SK-N-SH (cell line): ENCODE results near the gene RGS10. TPM values are rescaled to one million over a fixed set of nuclear protein-coding genes. Genes with fewer than 3 reads are reported as not detected.

Source experiments
- CTCF ChIA-PET: fragments of 300-600, 350-600 bp; formaldehyde crosslinking; extraction: SDS; loops from one replicate; lab custom pipeline; 2021; lab: Yijun Ruan, JAX
- POLR2A ChIA-PET: fragments of 350-600 bp; sonication (Branson Sonifier 250); formaldehyde crosslinking; extraction: SDS; loops from one replicate; lab custom pipeline; 2020; ENCODE audit warnings: antibody characterized with exemption, inconsistent platforms; lab: Yijun Ruan, JAX
- DNase-seq: peaks from one replicate; pipeline ENCODE4 v3.0.0; 2012
- H2AFZ ChIP-seq: fragments of 200-600 bp; sonication (generic); 2 replicates; pipeline ENCODE4 v1.8.1; 2016; ENCODE audit warnings: antibody characterized with exemption, mild to moderate bottlenecking, low read depth
- H3F3A ChIP-seq: fragments of 200-600 bp; sonication (generic); replicated peaks from 2 replicates; pipeline ENCODE3; 2016; ENCODE audit warnings: antibody characterized with exemption, mild to moderate bottlenecking; ENCODE audit not compliant: insufficient read depth
- H3K27ac ChIP-seq, 2 experiments: fragments of 200-500 bp in 1 of 2; fragments of 200-600 bp in 1 of 2; sonication (Bioruptor generic) in 1 of 2; sonication (generic), shearing (Covaris generic) in 1 of 2; 2 replicates each; pipeline versions ENCODE4 v1.5.1 to v1.6.1; 2014 to 2016; ENCODE audit warnings: low read depth in 2 of 2, inconsistent platforms in 1 of 2, low read length in 1 of 2, mild to moderate bottlenecking in 1 of 2, mixed read lengths in 1 of 2
- H3K27me3 ChIP-seq: fragments of 200-600 bp; sonication (generic), shearing (Covaris generic); 2 replicates; pipeline ENCODE4 v1.6.1; 2016; ENCODE audit warnings: mixed run types; ENCODE audit not compliant: insufficient read depth
- H3K36me3 ChIP-seq, 2 experiments: fragments of 200-500 bp in 1 of 2; fragments of 200-600 bp in 1 of 2; sonication (Bioruptor generic) in 1 of 2; sonication (generic) in 1 of 2; replicated peaks in 1 of 2; 2 replicates each; pipeline versions ENCODE3 to v1.5.1; 2014 to 2016; ENCODE audit warnings: low read length in 1 of 2, mild to moderate bottlenecking in 1 of 2; ENCODE audit not compliant: insufficient read depth in 2 of 2, control insufficient read depth in 1 of 2
- H3K4me1 ChIP-seq, 2 experiments: fragments of 200-500 bp in 1 of 2; fragments of 200-600 bp in 1 of 2; sonication (Bioruptor generic) in 1 of 2; sonication (generic), shearing (Covaris generic) in 1 of 2; 2 replicates each; pipeline versions ENCODE4 v1.5.1 to v1.6.1; 2014 to 2016; ENCODE audit warnings: low read depth in 1 of 2, low read length in 1 of 2, mixed run types in 1 of 2; ENCODE audit not compliant: insufficient read depth in 2 of 2, control insufficient read depth in 1 of 2
- H3K4me2 ChIP-seq: fragments of 200-600 bp; sonication (generic), shearing (Covaris generic); 2 replicates; pipeline ENCODE4 v1.6.1; 2017; ENCODE audit warnings: mixed run types
- H3K4me3 ChIP-seq, 2 experiments: fragments of 200-500 bp in 1 of 2; fragments of 200-600 bp in 1 of 2; sonication (Bioruptor generic) in 1 of 2; sonication (generic), shearing (Covaris generic) in 1 of 2; 2 replicates each; pipeline versions ENCODE4 v1.5.1 to v1.8.1; 2014 to 2016; ENCODE audit warnings: low read depth in 2 of 2, inconsistent platforms in 1 of 2, low read length in 1 of 2, mild to moderate bottlenecking in 1 of 2, mixed read lengths in 1 of 2, moderate library complexity in 1 of 2
- H3K79me2 ChIP-seq: fragments of 200-600 bp; sonication (generic); 2 replicates; pipeline ENCODE4 v1.8.1; 2017; ENCODE audit warnings: mild to moderate bottlenecking; ENCODE audit not compliant: insufficient read depth
- H3K9ac ChIP-seq: fragments of 200-600 bp; sonication (generic); 2 replicates; pipeline ENCODE4 v1.6.1; 2017; ENCODE audit warnings: mixed run types
- H3K9me2 ChIP-seq: fragments of 200-600 bp; sonication (generic); 2 replicates; pipeline ENCODE4 v1.6.1; 2017; ENCODE audit warnings: mixed run types
- H3K9me3 ChIP-seq: fragments of 200-600 bp; sonication (generic); 2 replicates; pipeline ENCODE4 v1.6.1; 2017; ENCODE audit warnings: mixed run types, mild to moderate bottlenecking, moderate library complexity
- H4K20me1 ChIP-seq: fragments of 200-600 bp; sonication (generic); 2 replicates; pipeline ENCODE4 v1.6.1; 2017; ENCODE audit warnings: mild to moderate bottlenecking, mixed run types; ENCODE audit not compliant: insufficient read depth
- CHD2 ChIP-seq: fragments of 150-350 bp; IDR thresholded peaks from 2 replicates; pipeline ENCODE4 v1.6.1; 2018; ENCODE audit warnings: low read length; ENCODE audit not compliant: partially characterized antibody
- CTCF ChIP-seq: fragments of 200-600 bp; sonication (generic); IDR thresholded peaks from 2 replicates; pipeline ENCODE4 v1.6.1; 2017; ENCODE audit warnings: antibody characterized with exemption, mild to moderate bottlenecking, moderate library complexity
- MAX ChIP-seq: IDR thresholded peaks from 2 replicates; pipeline ENCODE4 v1.4.0; 2012; ENCODE audit warnings: low read depth
- NRF1 ChIP-seq: IDR thresholded peaks from 2 replicates; pipeline ENCODE4 v1.6.1; 2012; ENCODE audit warnings: low read depth, mild to moderate bottlenecking, low read length
- SMC3 ChIP-seq: IDR thresholded peaks from 2 replicates; pipeline ENCODE4 v1.6.1; 2012; ENCODE audit warnings: low read depth, low read length, improper control_type of control experiment
- USF2 ChIP-seq: fragments of 150-350 bp; IDR thresholded peaks from 2 replicates; pipeline ENCODE4 v1.6.1; 2017; ENCODE audit warnings: antibody characterized with exemption, low read length, low read depth, borderline replicate concordance
- ZBTB33 ChIP-seq: IDR thresholded peaks from 2 replicates; pipeline ENCODE4 v1.4.0; 2012; ENCODE audit warnings: low read depth, borderline replicate concordance
- WGBS: methylation state at CpG from one replicate; pipeline ENCODE4 v1.1.6; 2017; ENCODE audit warnings: low lambda C conversion rate; 5-methylcytosine and 5-hydroxymethylcytosine counted together
- polyA plus RNA-seq, 3 experiments: library from polyadenylated mRNA; depleted of rRNA; stranded (reverse); fragments of >200 nt; gene quantifications; 2 replicates each; pipeline ENCODE4 v1.2.3, GENCODE V29; 2012

RGS10 gene
- polyA plus RNA-seq, 1 of the 3 experiments (the other 2 are of a cell fraction) = 44.6 TPM

- no peak overlapping the region for H2AFZ ChIP-seq
- H3K79me2 ChIP-seq = no peaks in the 10 kb centered on the region
- H3K9ac ChIP-seq = no peak overlapping the region
- no peak overlapping the region for H3K4me2 ChIP-seq
- H3K4me1 ChIP-seq = no peaks in the 10 kb centered on the region
- no peaks in the 10 kb centered on the region for H3K9me3 ChIP-seq
- WGBS = 95% methylated on average over 5 of the region's 5 CpGs
- no peak for DNase-seq
- H3F3A ChIP-seq = no peaks in the 10 kb centered on the region
- TF ChIP-seq NRF1 (no peak), ZBTB33 (no peak), SMC3 (no peak), MAX (no peak)
- H3K36me3 ChIP-seq = peaks cover 0 to 3% of the 10 kb centered on the region in 2 experiments
- H3K27ac ChIP-seq = no peak overlapping the region
- H3K9me2 ChIP-seq = no peaks in the 10 kb centered on the region
- H3K4me3 ChIP-seq = no peak overlapping the region
- CTCF ChIA-PET = interaction anchor here (1.7 to 2.1 kb wide), 2 partner anchors 50 to 296 kb away, joined by 5 to 7 read pairs; no protein-coding TSS in a partner anchor
- POLR2A ChIA-PET = no interaction called here
- H4K20me1 ChIP-seq = no peaks in the 10 kb centered on the region
- no peaks in the 10 kb centered on the region for H3K27me3 ChIP-seq
Measured at GRCh38 chr10:119495021-119495505, 47.5 kb downstream of the RGS10 start.

GRCh38 chr10:119494236-119495020 is 48.1 kb downstream of the RGS10 start:
- H3K4me3 ChIP-seq = no peak overlapping the region
- POLR2A ChIA-PET = no interaction called here
- H3K4me1 ChIP-seq = no peaks in the 10 kb centered on the region; a peak in 1 of 4 replicates
- H3F3A ChIP-seq = no peaks in the 10 kb centered on the region
- WGBS = 94% methylated on average over 4 of the region's 6 CpGs
- no peak for TF ChIP-seq USF2
- TF ChIP-seq CHD2 = no peak
- no peak for TF ChIP-seq ZBTB33
- no peak for TF ChIP-seq CTCF
- CTCF ChIA-PET = interaction anchor here (1.3 to 2.1 kb wide), 4 partner anchors 48 to 296 kb away, joined by 3 to 7 read pairs (median 5); partner anchors contain the start of gene RGS10
- no peak overlapping the region for H2AFZ ChIP-seq
- no peak overlapping the region for H3K4me2 ChIP-seq
- H3K79me2 ChIP-seq = no peaks in the 10 kb centered on the region
- no peak for DNase-seq
- H3K9ac ChIP-seq = no peak overlapping the region
- H3K27ac ChIP-seq = no peak overlapping the region
- H4K20me1 ChIP-seq = no peaks in the 10 kb centered on the region
- no peaks in the 10 kb centered on the region for H3K27me3 ChIP-seq
- no peaks in the 10 kb centered on the region for H3K9me3 ChIP-seq
- H3K9me2 ChIP-seq = no peaks in the 10 kb centered on the region
- no peaks in the 10 kb centered on the region for H3K36me3 ChIP-seq
